T-helper 2 cell treated with Interferon-gamma antibody and Interleukin-4, amounts not matched to agents 5 μg/mL and 100 μg/mL, for 36 hours (primary cell): ENCODE data around the gene PPP2R2C.

Experiments
- DNase-seq: peaks from one replicate; pipeline ENCODE4 v3.0.0; 2021; ENCODE audit warnings: low spot score
- H3K27ac Mint-ChIP-seq: one replicate; pipeline ENCODE4 v1.8.0; 2021; ENCODE audit warnings: mild to moderate bottlenecking, mixed read lengths
- H3K27me3 Mint-ChIP-seq: one replicate; pipeline ENCODE4 v1.8.0; 2021; ENCODE audit warnings: low read depth, mixed read lengths
- H3K36me3 Mint-ChIP-seq: one replicate; pipeline ENCODE4 v1.8.0; 2021; ENCODE audit warnings: low read depth, mixed read lengths
- H3K4me1 Mint-ChIP-seq: one replicate; pipeline ENCODE4 v1.8.0; 2021; ENCODE audit warnings: low read depth, mixed read lengths
- H3K4me3 Mint-ChIP-seq: one replicate; pipeline ENCODE4 v1.8.0; 2022; ENCODE audit warnings: mild to moderate bottlenecking, moderate library complexity, mixed read lengths
- H3K9me3 Mint-ChIP-seq: one replicate; pipeline ENCODE4 v1.8.0; 2021; ENCODE audit warnings: mixed read lengths

The PPP2R2C gene

GRCh38 chr4:6333301-6334202 lies 138.9 kb downstream of the PPP2R2C start:
- peaks cover 19% of the 10 kb centered on the region for H3K27me3 Mint-ChIP-seq
- H3K9me3 Mint-ChIP-seq = no peaks in the 10 kb centered on the region
- peaks cover 15% of the 10 kb centered on the region for H3K4me1 Mint-ChIP-seq
- no peaks in the 10 kb centered on the region for H3K36me3 Mint-ChIP-seq
- no peak overlapping the region for H3K4me3 Mint-ChIP-seq
- DNase-seq = no peak
- no peak overlapping the region for H3K27ac Mint-ChIP-seq

DNA sequence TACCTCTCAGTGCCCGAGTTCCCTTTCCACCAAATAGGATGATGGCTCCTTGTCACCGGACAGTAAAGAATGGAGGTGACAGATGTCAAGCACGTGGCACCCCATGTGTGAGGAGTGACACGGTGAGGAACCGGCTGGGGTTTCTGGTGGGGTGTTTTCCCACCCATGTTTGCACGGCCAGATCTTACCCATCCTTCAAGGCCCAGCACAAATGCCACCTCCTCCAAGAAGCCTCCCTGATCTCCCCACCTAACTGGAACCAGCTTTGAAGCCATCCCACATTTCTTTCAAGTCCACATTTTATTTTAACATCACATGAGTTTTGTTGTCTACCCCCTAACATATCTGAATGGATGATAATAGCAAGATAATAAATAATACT lies 139.8 kb downstream of the PPP2R2C start:
- H3K27me3 Mint-ChIP-seq = peaks cover 10% of the 10 kb centered on the region
- no peaks in the 10 kb centered on the region for H3K9me3 Mint-ChIP-seq
- H3K36me3 Mint-ChIP-seq = no peaks in the 10 kb centered on the region
- no peak overlapping the region for H3K4me3 Mint-ChIP-seq
- peaks cover 6% of the 10 kb centered on the region for H3K4me1 Mint-ChIP-seq
- no peak overlapping the region for H3K27ac Mint-ChIP-seq
- DNase-seq = no peak

- peaks cover 1% of the 10 kb centered on the region for H3K4me1 Mint-ChIP-seq
- no peak for DNase-seq
- no peaks in the 10 kb centered on the region for H3K36me3 Mint-ChIP-seq
- no peak overlapping the region for H3K27ac Mint-ChIP-seq
- peaks cover 5% of the 10 kb centered on the region for H3K27me3 Mint-ChIP-seq
- H3K4me3 Mint-ChIP-seq = no peak overlapping the region
- H3K9me3 Mint-ChIP-seq = no peaks in the 10 kb centered on the region
Observed at GRCh38 chr4:6332042-6332668, 140.3 kb downstream of the PPP2R2C start.

GRCh38 chr4:6331468-6331867 lies 140.9 kb downstream of the PPP2R2C start:
- Mint-ChIP-seq H3K9me3 (no peaks in the 10 kb centered on the region), H3K4me3 (no peak overlapping the region), H3K27ac (no peak overlapping the region), H3K27me3 (peaks cover 3% of the 10 kb centered on the region), H3K4me1 (no peaks in the 10 kb centered on the region), H3K36me3 (no peaks in the 10 kb centered on the region)
- no peak for DNase-seq

- H3K27me3 Mint-ChIP-seq = peaks cover 6% of the 10 kb centered on the region
- H3K36me3 Mint-ChIP-seq = no peaks in the 10 kb centered on the region
- no peak overlapping the region for H3K27ac Mint-ChIP-seq
- H3K4me3 Mint-ChIP-seq = no peak overlapping the region
- DNase-seq = no peak
- H3K4me1 Mint-ChIP-seq = no peaks in the 10 kb centered on the region
- H3K9me3 Mint-ChIP-seq = no peaks in the 10 kb centered on the region
Observed at GRCh38 chr4:6331018-6331417, 141.4 kb downstream of the PPP2R2C start.

- Mint-ChIP-seq H3K36me3 (no peaks in the 10 kb centered on the region), H3K4me3 (no peak overlapping the region), H3K27me3 (peaks cover 8% of the 10 kb centered on the region), H3K27ac (no peak overlapping the region), H3K4me1 (no peaks in the 10 kb centered on the region), H3K9me3 (no peaks in the 10 kb centered on the region)
- no peak for DNase-seq
Observed at GRCh38 chr4:6330384-6330767, 142.0 kb downstream of the PPP2R2C start.

DNA sequence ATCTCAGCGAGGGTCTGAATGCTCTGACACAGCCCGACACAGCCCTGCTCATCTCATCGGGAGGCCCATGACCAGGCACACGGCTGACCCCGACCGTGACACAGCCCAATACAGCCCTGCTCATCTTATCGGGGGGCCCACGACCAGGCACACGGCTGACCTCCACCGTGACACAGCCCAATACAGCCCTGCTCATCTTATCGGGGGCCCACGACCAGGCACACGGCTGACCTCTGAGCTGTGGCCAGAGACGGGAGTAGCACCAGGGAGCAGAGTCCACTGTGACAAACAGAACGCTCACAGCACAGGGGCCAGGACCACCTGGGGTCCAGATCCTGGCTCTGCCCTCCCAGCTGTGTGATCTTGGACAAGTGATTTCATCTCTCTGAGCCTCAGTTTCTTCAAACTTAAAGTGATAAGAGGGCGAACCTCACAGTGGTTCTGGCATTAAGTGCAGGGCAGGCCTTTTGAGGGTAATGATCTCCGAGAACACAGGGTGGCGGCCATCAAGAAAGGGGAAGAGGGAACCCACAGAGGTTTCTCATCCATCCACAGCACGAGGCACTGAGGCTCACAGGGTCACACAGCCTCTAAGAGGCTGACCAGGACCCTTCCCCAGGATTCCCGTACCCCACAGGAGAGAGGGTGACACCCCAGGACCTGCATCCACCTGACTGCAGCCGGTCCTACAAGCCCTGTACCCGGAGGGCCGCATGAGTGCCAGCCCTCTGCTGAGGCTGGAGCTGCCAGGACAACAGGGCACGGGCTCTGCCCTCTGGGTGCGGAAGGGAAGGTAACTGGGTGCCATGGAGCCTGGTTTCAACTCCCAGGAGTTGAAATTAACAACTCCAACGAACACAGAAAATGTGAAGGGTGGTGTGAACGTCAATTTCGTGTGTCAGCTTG lies 142.7 kb downstream of the PPP2R2C start:
- Mint-ChIP-seq H3K9me3 (no peaks in the 10 kb centered on the region), H3K36me3 (no peaks in the 10 kb centered on the region), H3K4me1 (no peaks in the 10 kb centered on the region), H3K4me3 (no peak overlapping the region), H3K27ac (no peak overlapping the region), H3K27me3 (peaks cover 4% of the 10 kb centered on the region)
- no peak for DNase-seq

GRCh38 chr4:6328526-6328925 lies 143.9 kb downstream of the PPP2R2C start:
- H3K9me3 Mint-ChIP-seq = no peaks in the 10 kb centered on the region
- no peak overlapping the region for H3K27ac Mint-ChIP-seq
- peaks cover 2% of the 10 kb centered on the region for H3K4me1 Mint-ChIP-seq
- H3K36me3 Mint-ChIP-seq = no peaks in the 10 kb centered on the region
- DNase-seq = no peak
- H3K4me3 Mint-ChIP-seq = no peak overlapping the region
- H3K27me3 Mint-ChIP-seq = peaks cover 15% of the 10 kb centered on the region

DNA sequence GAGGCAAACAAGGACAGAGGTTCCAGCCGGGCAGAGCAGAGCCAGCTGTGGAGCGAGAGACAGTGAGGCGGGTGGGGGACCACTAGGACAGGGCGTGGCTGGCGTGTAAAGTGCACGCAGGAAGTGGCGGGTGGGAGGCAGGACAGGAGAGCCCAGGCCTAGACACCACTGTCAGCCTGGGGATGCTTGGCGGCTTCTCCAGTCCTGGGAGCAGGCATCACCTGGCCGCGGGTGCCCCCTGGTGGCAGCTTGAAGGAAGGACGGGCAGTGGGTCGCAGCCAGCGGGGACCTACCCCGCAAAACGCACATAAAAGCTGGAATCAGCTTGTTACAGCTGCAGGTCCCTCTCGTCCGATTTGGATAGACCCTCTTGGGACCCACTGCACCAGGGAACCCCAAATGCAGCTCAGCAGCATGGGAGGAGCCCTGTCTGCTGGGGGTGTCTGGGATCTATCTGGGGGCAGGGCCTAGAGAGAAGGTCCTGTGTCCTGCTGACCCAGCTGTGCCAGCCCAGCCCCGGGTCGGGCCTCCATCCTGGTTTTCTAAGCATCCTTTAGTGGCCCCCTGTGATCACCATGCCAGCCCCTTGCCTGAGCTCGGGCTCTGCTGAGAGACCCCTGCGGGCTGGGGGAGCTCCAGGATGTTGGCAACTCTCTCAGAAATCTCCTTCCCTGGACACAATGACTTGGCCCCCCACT lies 145.0 kb downstream of the PPP2R2C start:
- peaks cover 17% of the 10 kb centered on the region for H3K27me3 Mint-ChIP-seq
- no peaks in the 10 kb centered on the region for H3K36me3 Mint-ChIP-seq
- H3K4me1 Mint-ChIP-seq = peaks cover 4% of the 10 kb centered on the region
- no peak overlapping the region for H3K4me3 Mint-ChIP-seq
- H3K9me3 Mint-ChIP-seq = no peaks in the 10 kb centered on the region
- peak; percentile 64 for DNase-seq
- no peak overlapping the region for H3K27ac Mint-ChIP-seq

DNA sequence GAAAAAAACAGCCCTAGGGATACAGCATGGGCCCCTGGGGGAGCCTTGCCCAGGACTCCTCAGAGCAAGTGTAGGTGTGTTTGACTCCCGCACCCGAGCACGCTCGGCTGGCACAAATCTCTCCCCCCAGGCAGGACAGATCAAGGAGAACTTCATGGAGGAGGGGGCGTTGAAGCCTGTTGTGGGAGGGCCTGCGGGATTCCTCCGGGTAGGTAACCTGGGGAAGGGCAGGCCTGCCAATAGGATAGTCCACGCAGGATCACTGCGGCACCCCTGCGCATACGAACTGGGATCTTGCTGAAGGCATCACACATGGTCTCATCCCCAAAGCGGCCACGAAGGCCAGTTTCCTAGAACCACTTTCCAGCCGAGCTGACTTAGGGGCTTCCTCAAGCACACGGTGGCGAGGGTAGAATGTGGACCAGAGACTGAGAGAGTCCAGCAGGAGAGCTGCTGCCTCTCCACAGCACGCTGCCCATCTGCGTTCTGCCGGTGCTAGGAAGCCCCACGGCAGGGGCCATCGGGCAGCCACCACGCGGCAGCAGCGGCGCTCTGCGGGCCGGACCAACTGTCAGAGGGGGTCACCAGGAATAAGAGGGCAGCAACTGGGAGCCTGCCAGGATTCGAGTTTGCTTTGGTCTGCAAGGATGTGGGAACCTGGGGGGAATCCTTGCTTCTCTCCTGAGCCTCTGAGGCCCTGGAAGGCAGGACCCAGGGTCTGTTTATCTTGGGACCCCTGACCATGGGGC lies 145.9 kb downstream of the PPP2R2C start:
- no peak overlapping the region for H3K27ac Mint-ChIP-seq
- peaks cover 17% of the 10 kb centered on the region for H3K27me3 Mint-ChIP-seq
- H3K4me1 Mint-ChIP-seq = peaks cover 4% of the 10 kb centered on the region
- H3K4me3 Mint-ChIP-seq = no peak overlapping the region
- DNase-seq = no peak
- H3K36me3 Mint-ChIP-seq = no peaks in the 10 kb centered on the region
- no peaks in the 10 kb centered on the region for H3K9me3 Mint-ChIP-seq

- Mint-ChIP-seq H3K4me3 (no peak overlapping the region), H3K27me3 (peaks cover 17% of the 10 kb centered on the region), H3K27ac (no peak overlapping the region), H3K4me1 (peaks cover 4% of the 10 kb centered on the region), H3K36me3 (no peaks in the 10 kb centered on the region), H3K9me3 (no peaks in the 10 kb centered on the region)
- no peak for DNase-seq
Observed at GRCh38 chr4:6325788-6326290, 146.6 kb downstream of the PPP2R2C start.

- H3K27ac Mint-ChIP-seq = no peak overlapping the region
- no peaks in the 10 kb centered on the region for H3K36me3 Mint-ChIP-seq
- H3K4me1 Mint-ChIP-seq = peaks cover 4% of the 10 kb centered on the region
- peaks cover 17% of the 10 kb centered on the region for H3K27me3 Mint-ChIP-seq
- no peaks in the 10 kb centered on the region for H3K9me3 Mint-ChIP-seq
- H3K4me3 Mint-ChIP-seq = no peak overlapping the region
- DNase-seq = no peak
Observed at GRCh38 chr4:6324999-6325787, 147.2 kb downstream of the PPP2R2C start.
